GM21619 (cell line): ENCODE data around the gene PURA.

ENCODE experiments used
- ATAC-seq: cut with Tn5 transposase; IDR thresholded peaks from one replicate; pipeline ENCODE4 v1.9.1; 2021; ENCODE audit not compliant: unreplicated experiment

Gene PURA

GRCh38 chr5:140109759-140110645 is 3.9 kb upstream of the PURA start:
- ATAC-seq: no peak

GRCh38 chr5:140110646-140110957 is 3.3 kb upstream of the PURA start:
- no peak for ATAC-seq

GRCh38 chr5:140111011-140111858 is 2.7 kb upstream of the PURA start:
- ATAC-seq: no peak

- ATAC-seq: no peak
Measured at GRCh38 chr5:140111859-140112551, 1.9 kb upstream of the PURA start.

GRCh38 chr5:140112685-140113179 is 1.2 kb upstream of the PURA start:
- ATAC-seq: no peak

GRCh38 chr5:140113180-140113698 is 670 bp upstream of the PURA start:
- ATAC-seq: peak; percentile 1

GRCh38 chr5:140114341-140115185 is 654 bp downstream of the PURA start:
- peak; percentile 35 for ATAC-seq

- no peak for ATAC-seq
Measured at GRCh38 chr5:140115186-140115500, 1.2 kb downstream of the PURA start.

- ATAC-seq: no peak
Measured at GRCh38 chr5:140116716-140117115, 2.8 kb downstream of the PURA start.

GRCh38 chr5:140117523-140117922 is 3.6 kb downstream of the PURA start:
- no peak for ATAC-seq

GRCh38 chr5:140118302-140118936 is 4.5 kb downstream of the PURA start:
- ATAC-seq: no peak

- no peak for ATAC-seq
Measured at GRCh38 chr5:140125637-140126036, 11.7 kb downstream of the PURA start, which contains the start of gene IGIP. TSS of gene IGIP (plus strand) at chr5:140125937. CDS start at chr5:140128477, 2,540 bp downstream.

- ATAC-seq: no peak
Measured at GRCh38 chr5:140126315-140127012, 12.6 kb downstream of the PURA start.

- no peak for ATAC-seq
Measured at GRCh38 chr5:140128376-140128775, 14.5 kb downstream of the PURA start.

- no peak for ATAC-seq
Measured at GRCh38 chr5:140130949-140131733, 17.2 kb downstream of the PURA start.

GRCh38 chr5:140131967-140132409 is 18.1 kb downstream of the PURA start:
- ATAC-seq: no peak

GRCh38 chr5:140133514-140134167 is 19.7 kb downstream of the PURA start:
- no peak for ATAC-seq
